Ishikawa (cell line): ENCODE data around the gene PDE8A.

Source experiments
- CEBPB ChIP-seq: IDR thresholded peaks from 2 replicates; pipeline ENCODE4 v1.6.1; 2012
- CREB1 ChIP-seq: IDR thresholded peaks from 2 replicates; pipeline ENCODE4 v1.6.1; 2012; ENCODE audit warnings: low read depth
- EGR1 ChIP-seq: IDR thresholded peaks from 2 replicates; pipeline ENCODE4 v1.6.1; 2012
- EP300 ChIP-seq: IDR thresholded peaks from 2 replicates; pipeline ENCODE4 v1.6.1; 2012; ENCODE audit warnings: borderline replicate concordance
- FOXM1 ChIP-seq: IDR thresholded peaks from 2 replicates; pipeline ENCODE4 v1.6.1; 2012; ENCODE audit warnings: low read depth, borderline replicate concordance
- MAX ChIP-seq: IDR thresholded peaks from 2 replicates; pipeline ENCODE4 v1.6.1; 2012
- NFIC ChIP-seq: IDR thresholded peaks from 2 replicates; pipeline ENCODE4 v1.6.1; 2012
- REST ChIP-seq: IDR thresholded peaks from 2 replicates; pipeline ENCODE4 v1.6.1; 2012; ENCODE audit warnings: low read depth, mild to moderate bottlenecking
- TAF1 ChIP-seq: IDR thresholded peaks from 2 replicates; pipeline ENCODE4 v1.6.1; 2012; ENCODE audit warnings: low read depth, mild to moderate bottlenecking
- USF1 ChIP-seq: IDR thresholded peaks from 2 replicates; pipeline ENCODE4 v1.6.1; 2012
- YY1 ChIP-seq: IDR thresholded peaks from 2 replicates; pipeline ENCODE4 v1.6.1; 2012; ENCODE audit warnings: low read depth
- ZBTB7A ChIP-seq: IDR thresholded peaks from 2 replicates; pipeline ENCODE4 v1.6.1; 2012; ENCODE audit warnings: low read depth

- TF ChIP-seq REST (no peak), EGR1 (no peak), YY1 (no peak), ZBTB7A (no peak), USF1 (no peak), FOXM1 (no peak), MAX (no peak), EP300 (no peak), CEBPB (no peak), TAF1 (no peak), CREB1 (no peak), NFIC (no peak)
These were observed 106.6 kb downstream of the PDE8A start for GRCh38 chr15:85088300-85088699.
